HFFc6 (cell line): Measurements from ENCODE around the gene OR2T33. TPM values are rescaled to one million over a fixed set of nuclear protein-coding genes. Genes with fewer than 3 reads are reported as not detected.

Source experiments
- DNase-seq: peaks from one replicate; pipeline ENCODE4 v3.0.0-alpha.2; 2018
- H3K27ac Mint-ChIP-seq: 2 replicates; pipeline ENCODE4 v1.8.0; 2020; ENCODE audit warnings: mild to moderate bottlenecking, mixed read lengths
- H3K27me3 Mint-ChIP-seq: 2 replicates; pipeline ENCODE4 v1.8.0; 2021; ENCODE audit warnings: mild to moderate bottlenecking, moderate library complexity, mixed read lengths; ENCODE audit not compliant: insufficient read depth
- H3K36me3 Mint-ChIP-seq: 2 replicates; pipeline ENCODE4 v1.8.0; 2021; ENCODE audit warnings: low read depth, mixed read lengths
- H3K4me1 Mint-ChIP-seq: 2 replicates; pipeline ENCODE4 v1.8.0; 2020; ENCODE audit warnings: low read depth, mixed read lengths
- H3K4me3 Mint-ChIP-seq: 2 replicates; pipeline ENCODE4 v1.8.0; 2020; ENCODE audit warnings: mild to moderate bottlenecking, moderate library complexity, mixed read lengths
- H3K9me3 Mint-ChIP-seq: 2 replicates; pipeline ENCODE4 v1.8.0; 2020; ENCODE audit warnings: mild to moderate bottlenecking, mixed read lengths
- total RNA-seq, 6 experiments: library from RNA; stranded (reverse); fragmentation: NEBNext Ultra II Directional; extraction: Animal tissue kit (Norgen Biotek cat#: 25700); gene quantifications; 2 replicates in 1 of 6; 3 replicates in 5 of 6; pipeline ENCODE4 v1.2.3, GENCODE V29; 2021
- TF ChIP-seq, protein P1 (sequence below): fragments of 200-600 bp; sonication (generic); IDR thresholded peaks from 2 replicates; pipeline ENCODE4 v1.5.0; 2021; ENCODE audit warnings: antibody characterized with exemption, mild to moderate bottlenecking

Gene OR2T33
- total RNA-seq, 6 experiments from 2014 or later = 0.16 TPM; not detected in 5

DNA sequence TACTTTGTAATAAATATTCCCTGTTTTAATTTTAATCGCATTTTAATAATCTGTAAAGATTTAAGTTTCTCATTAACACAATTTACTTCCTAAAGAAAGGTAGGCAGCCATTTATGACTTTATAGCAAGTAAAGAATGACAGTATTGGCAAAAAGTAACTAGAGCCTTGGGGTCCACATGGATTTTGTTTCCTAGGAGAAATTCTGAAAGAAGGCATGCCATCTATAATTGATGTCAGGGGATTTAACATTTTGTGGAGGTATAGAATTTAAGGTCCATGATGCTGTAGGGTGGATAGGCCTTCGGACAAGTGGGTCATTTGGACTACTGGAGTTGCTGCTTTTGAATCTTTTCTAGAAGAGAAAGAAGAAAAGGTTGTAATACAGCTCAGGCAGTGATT lies 46.7 kb downstream of the OR2T33 start, which contains the start of gene OR2M4:
OR2M4 (plus strand) TSS at position 301 of the 400 bp plus-strand sequence. CDS start 7,512 bp downstream, outside the sequence.
- H3K27ac Mint-ChIP-seq = no peak within 1 kb of the TSS
- H3K27me3 Mint-ChIP-seq = no peaks in the 10 kb centered on the region
- H3K9me3 Mint-ChIP-seq = peaks cover 47% of the 10 kb centered on the region

DNA sequence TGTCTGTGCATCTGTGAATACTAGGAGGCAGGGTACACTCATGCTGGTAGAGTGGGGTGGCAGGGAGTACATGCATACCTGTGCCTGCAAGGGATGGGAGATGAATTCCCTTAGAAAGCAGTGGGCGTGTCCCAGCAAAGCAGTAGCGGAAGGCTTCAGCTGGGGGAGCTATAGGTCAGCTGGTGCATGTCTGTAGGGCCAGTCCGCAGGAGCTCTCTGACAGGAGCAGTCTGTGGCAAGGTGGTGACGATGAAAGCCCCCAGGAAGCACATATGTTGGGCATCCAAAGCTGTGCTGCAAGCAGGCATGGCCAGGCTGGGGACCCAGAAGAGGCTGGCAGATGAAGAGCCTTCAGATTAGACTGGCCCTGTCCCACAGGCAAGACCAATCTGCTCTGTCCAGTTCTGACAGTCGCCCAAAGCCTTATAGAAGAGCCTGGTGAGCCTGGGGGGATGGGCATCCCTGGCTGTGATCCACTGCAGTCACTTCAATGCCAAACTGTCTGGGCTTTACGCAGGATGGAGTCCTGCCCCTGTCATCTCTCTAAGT lies 48.3 kb downstream of the OR2T33 start:
- TF ChIP-seq, protein P1, sequence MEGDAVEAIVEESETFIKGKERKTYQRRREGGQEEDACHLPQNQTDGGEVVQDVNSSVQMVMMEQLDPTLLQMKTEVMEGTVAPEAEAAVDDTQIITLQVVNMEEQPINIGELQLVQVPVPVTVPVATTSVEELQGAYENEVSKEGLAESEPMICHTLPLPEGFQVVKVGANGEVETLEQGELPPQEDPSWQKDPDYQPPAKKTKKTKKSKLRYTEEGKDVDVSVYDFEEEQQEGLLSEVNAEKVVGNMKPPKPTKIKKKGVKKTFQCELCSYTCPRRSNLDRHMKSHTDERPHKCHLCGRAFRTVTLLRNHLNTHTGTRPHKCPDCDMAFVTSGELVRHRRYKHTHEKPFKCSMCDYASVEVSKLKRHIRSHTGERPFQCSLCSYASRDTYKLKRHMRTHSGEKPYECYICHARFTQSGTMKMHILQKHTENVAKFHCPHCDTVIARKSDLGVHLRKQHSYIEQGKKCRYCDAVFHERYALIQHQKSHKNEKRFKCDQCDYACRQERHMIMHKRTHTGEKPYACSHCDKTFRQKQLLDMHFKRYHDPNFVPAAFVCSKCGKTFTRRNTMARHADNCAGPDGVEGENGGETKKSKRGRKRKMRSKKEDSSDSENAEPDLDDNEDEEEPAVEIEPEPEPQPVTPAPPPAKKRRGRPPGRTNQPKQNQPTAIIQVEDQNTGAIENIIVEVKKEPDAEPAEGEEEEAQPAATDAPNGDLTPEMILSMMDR = no peak
- no peak for DNase-seq
- Mint-ChIP-seq H3K27me3 (no peaks in the 10 kb centered on the region), H3K27ac (no peak overlapping the region), H3K9me3 (peaks cover 47% of the 10 kb centered on the region), H3K36me3 (peaks cover 10% of the 10 kb centered on the region), H3K4me1 (no peaks in the 10 kb centered on the region), H3K4me3 (no peak overlapping the region)

More for the DNA sequence above, 46.7 kb downstream of the OR2T33 start, which contains the start of gene OR2M4:
- Mint-ChIP-seq H3K4me1 (no peaks in the 10 kb centered on the region), H3K36me3 (peaks cover 10% of the 10 kb centered on the region), H3K4me3 (no peak within 1 kb of the TSS)
- TF ChIP-seq, protein P1 = no peak
- DNase-seq = no peak

DNA sequence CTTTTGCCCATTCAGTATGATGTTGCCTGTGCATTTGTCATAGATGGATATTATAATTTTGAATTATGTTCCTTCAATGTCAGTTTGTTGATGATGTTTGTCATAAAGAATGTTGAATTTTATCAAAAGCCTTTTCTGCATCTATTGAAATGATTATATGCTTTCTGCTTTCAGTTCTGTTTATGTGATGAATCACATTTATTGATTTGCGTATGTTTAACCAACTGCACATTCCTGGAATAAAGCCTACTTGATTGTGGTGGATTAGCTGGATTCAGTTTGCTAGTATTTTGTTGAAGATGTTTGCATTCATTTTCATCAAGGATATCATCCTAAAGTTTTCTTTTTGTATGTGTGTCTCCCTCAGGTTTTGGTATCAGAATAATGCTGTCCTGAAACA lies 52.2 kb downstream of the OR2T33 start:
- DNase-seq = no peak
- Mint-ChIP-seq H3K4me1 (no peaks in the 10 kb centered on the region), H3K9me3 (peaks cover 38% of the 10 kb centered on the region), H3K36me3 (peaks cover 10% of the 10 kb centered on the region), H3K27ac (no peak overlapping the region), H3K4me3 (no peak overlapping the region), H3K27me3 (no peaks in the 10 kb centered on the region)
- TF ChIP-seq, protein P1 = no peak

Other genes starting within 250 kb of the OR2T33 start
- gene OR2L2, start 247.9 kb downstream of the OR2T33 start, total RNA-seq = under 1 TPM in 1 of 6 experiments, not detected in 5; 0.05 TPM
- not detected for gene OR2L3, start 231.1 kb downstream of the OR2T33 start, total RNA-seq
- not detected for gene OR2L13, start 182.8 kb downstream of the OR2T33 start, total RNA-seq
- gene OR2M5, start 132.8 kb downstream of the OR2T33 start, total RNA-seq = not detected
- gene OR2M2, start 103.2 kb downstream of the OR2T33 start, total RNA-seq = not detected
- under 1 TPM in 3 of 6 experiments, not detected in 3; 0.03 to 0.05 (median 0.05) TPM for gene OR2M3, start 80.7 kb downstream of the OR2T33 start, total RNA-seq
- under 1 TPM in 3 of 6 experiments, not detected in 3; 0.05 to 0.09 (median 0.07) TPM for gene OR2M4, start 46.6 kb downstream of the OR2T33 start, total RNA-seq
- gene OR2T12, start 25.4 kb upstream of the OR2T33 start, total RNA-seq = not detected
- gene OR2M7, start 46.6 kb upstream of the OR2T33 start, total RNA-seq = not detected
- not detected for gene OR14C36, start 70.8 kb upstream of the OR2T33 start, total RNA-seq
- gene OR2T4, start 83.7 kb upstream of the OR2T33 start, total RNA-seq = not detected
- gene OR2T6, start 97.8 kb upstream of the OR2T33 start, total RNA-seq = not detected
- gene OR2T1, start 125.1 kb upstream of the OR2T33 start, total RNA-seq = not detected
- not detected for gene OR2T2, start 167.7 kb upstream of the OR2T33 start, total RNA-seq
- gene OR2T3, start 195.4 kb upstream of the OR2T33 start, total RNA-seq = not detected
- not detected for gene OR2T5, start 210.6 kb upstream of the OR2T33 start, total RNA-seq
- not detected for gene OR2G6, start 230.1 kb upstream of the OR2T33 start, total RNA-seq